Epithelial cell of proximal tubule (primary cell): ENCODE data around the gene RUFY1. TPM values are rescaled to one million over a fixed set of nuclear protein-coding genes. Genes with fewer than 3 reads are reported as not detected.
"Not testable (repeated sequence)": the region's sequence is repeated elsewhere in the genome, so short reads cannot be mapped to it uniquely, and the experiment has no call there.

Experiments used
- DNase-seq: peaks from one replicate; pipeline ENCODE4 v3.0.0-alpha.2; 2011; ENCODE audit warnings: low read depth
- H3K4me3 ChIP-seq: 2 replicates; pipeline ENCODE4 v1.5.1; 2011; ENCODE audit warnings: low read depth, mild to moderate bottlenecking, low read length
- CTCF ChIP-seq: conservative IDR thresholded peaks from 2 replicates; pipeline ENCODE4 v1.5.1; 2012; ENCODE audit warnings: low read depth, mild to moderate bottlenecking, low read length
- total RNA-seq: library from RNA; depleted of rRNA; stranded (reverse); fragments of >200 nt; gene quantifications from 2 replicates; pipeline ENCODE4 v1.2.3, GENCODE V29; 2015

Gene RUFY1
- total RNA-seq, 1 donor from 2014 or later, result 25.1 TPM

GRCh38 chr5:179509845-179510244, 40.5 kb upstream of the RUFY1 start:
- no peak for DNase-seq
- no peak overlapping the region for H3K4me3 ChIP-seq
- no peak for TF ChIP-seq CTCF

GRCh38 chr5:179512452-179513000, 37.8 kb upstream of the RUFY1 start:
- no peak overlapping the region for H3K4me3 ChIP-seq
- no peak for DNase-seq
- no peak for TF ChIP-seq CTCF

- not testable (repeated sequence) for DNase-seq, H3K4me3 ChIP-seq
Observed at GRCh38 chr5:179515501-179515900, 34.9 kb upstream of the RUFY1 start.

GRCh38 chr5:179516221-179516620, 34.1 kb upstream of the RUFY1 start:
- DNase-seq, result no peak

GRCh38 chr5:179517746-179518145, 32.6 kb upstream of the RUFY1 start:
- H3K4me3 ChIP-seq, DNase-seq: not testable (repeated sequence)

More at GRCh38 chr5:179516221-179516620, 34.1 kb upstream of the RUFY1 start:
- no peak overlapping the region for H3K4me3 ChIP-seq
- no peak for TF ChIP-seq CTCF

GRCh38 chr5:179518369-179518768, 32.0 kb upstream of the RUFY1 start:
- not testable (repeated sequence) for H3K4me3 ChIP-seq, DNase-seq

- DNase-seq, H3K4me3 ChIP-seq: not testable (repeated sequence)
Observed at GRCh38 chr5:179519416-179520070, 30.8 kb upstream of the RUFY1 start.

- H3K4me3 ChIP-seq, DNase-seq: not testable (repeated sequence)
Observed at GRCh38 chr5:179522107-179522506, 28.2 kb upstream of the RUFY1 start.

- TF ChIP-seq CTCF, result no peak
- no peak for DNase-seq
- H3K4me3 ChIP-seq, result no peak overlapping the region
Observed at GRCh38 chr5:179526978-179527377, 23.4 kb upstream of the RUFY1 start.
